Trophoblast cell (in vitro differentiated cells and primary cell): ENCODE data around the gene NIPA2.
A peak's percentile ranks its signal among the peaks of the same experiment; 100 is the strongest.

Source experiments
- DNase-seq, 2 donors: peaks; one replicate each; pipeline ENCODE4 v3.0.0-alpha.2; 2016
- H2AFZ ChIP-seq: 2 replicates; pipeline ENCODE4 v1.6.1; 2013; ENCODE audit warnings: low read length, moderate library complexity, mild to moderate bottlenecking; ENCODE audit not compliant: insufficient read depth, poor library complexity
- H2AK5ac ChIP-seq: 2 replicates; pipeline ENCODE4 v1.6.1; 2013; ENCODE audit warnings: mild to moderate bottlenecking, low read length
- H2BK120ac ChIP-seq: 2 replicates; pipeline ENCODE4 v1.6.1; 2013; ENCODE audit warnings: low read length, mild to moderate bottlenecking, moderate library complexity; ENCODE audit not compliant: insufficient read depth, poor library complexity
- H2BK12ac ChIP-seq: 2 replicates; pipeline ENCODE4 v1.6.1; 2013; ENCODE audit warnings: mild to moderate bottlenecking, low read length, moderate library complexity
- H2BK5ac ChIP-seq: 2 replicates; pipeline ENCODE4 v1.6.1; 2013; ENCODE audit warnings: low read length, low read depth, moderate library complexity, mild to moderate bottlenecking; ENCODE audit not compliant: poor library complexity
- H3K14ac ChIP-seq: 2 replicates; pipeline ENCODE4 v1.6.1; 2013; ENCODE audit warnings: mild to moderate bottlenecking, low read length
- H3K18ac ChIP-seq: 2 replicates; pipeline ENCODE4 v1.6.1; 2013; ENCODE audit warnings: mild to moderate bottlenecking, low read length
- H3K23ac ChIP-seq: 2 replicates; pipeline ENCODE4 v1.6.1; 2013; ENCODE audit warnings: low read length
- H3K27ac ChIP-seq: 2 replicates; pipeline ENCODE4 v1.5.1; 2013; ENCODE audit warnings: low read depth, mild to moderate bottlenecking, inconsistent platforms, low read length, moderate library complexity
- H3K27me3 ChIP-seq: 2 replicates; pipeline ENCODE4 v1.6.1; 2013; ENCODE audit warnings: inconsistent platforms, mild to moderate bottlenecking, low read length, moderate library complexity; ENCODE audit not compliant: insufficient read depth
- H3K36me3 ChIP-seq, 2 experiments: 1 replicate in 1 of 2; 2 replicates in 1 of 2; pipeline ENCODE4 v1.6.1; 2013; ENCODE audit warnings: low read length in 2 of 2, mild to moderate bottlenecking in 2 of 2, moderate library complexity in 1 of 2; ENCODE audit not compliant: insufficient read depth in 2 of 2, control insufficient read depth in 1 of 2
- H3K4ac ChIP-seq: 2 replicates; pipeline ENCODE4 v1.6.1; 2013; ENCODE audit warnings: low read depth, mild to moderate bottlenecking, low read length, moderate library complexity
- H3K4me1 ChIP-seq, 2 experiments: 1 replicate in 1 of 2; 2 replicates in 1 of 2; pipeline ENCODE4 v1.6.1; 2013; ENCODE audit warnings: low read length in 2 of 2, mild to moderate bottlenecking in 2 of 2, moderate library complexity in 1 of 2; ENCODE audit not compliant: insufficient read depth in 2 of 2, control insufficient read depth in 1 of 2
- H3K4me2 ChIP-seq: 2 replicates; pipeline ENCODE4 v1.6.1; 2013; ENCODE audit warnings: inconsistent platforms, mild to moderate bottlenecking, low read length, moderate library complexity
- H3K4me3 ChIP-seq: 2 replicates; pipeline ENCODE4 v1.5.1; 2013; ENCODE audit warnings: mild to moderate bottlenecking, low read depth, low read length, inconsistent platforms
- H3K79me1 ChIP-seq: one replicate; pipeline ENCODE4 v1.6.1; 2013; ENCODE audit warnings: low read length
- H3K79me2 ChIP-seq: 2 replicates; pipeline ENCODE4 v1.6.1; 2013; ENCODE audit warnings: low read length, mild to moderate bottlenecking; ENCODE audit not compliant: control insufficient read depth, insufficient read depth, poor library complexity
- H3K9ac ChIP-seq: 2 replicates; pipeline ENCODE4 v1.6.1; 2013; ENCODE audit warnings: mild to moderate bottlenecking, low read length
- H3K9me3 ChIP-seq: 2 replicates; pipeline ENCODE4 v1.6.1; 2013; ENCODE audit warnings: low read depth, mild to moderate bottlenecking, control low read depth, inconsistent platforms, low read length; ENCODE audit not compliant: insufficient read depth
- H4K12ac ChIP-seq: 2 replicates; pipeline ENCODE4 v1.6.1; 2013; ENCODE audit warnings: low read depth, mild to moderate bottlenecking, low read length, moderate library complexity
- H4K8ac ChIP-seq: 2 replicates; pipeline ENCODE4 v1.6.1; 2013; ENCODE audit warnings: low read depth, mild to moderate bottlenecking, low read length, moderate library complexity
- H4K91ac ChIP-seq: one replicate; pipeline ENCODE4 v1.6.1; 2013; ENCODE audit warnings: low read depth, mild to moderate bottlenecking, low read length, moderate library complexity
- WGBS: extraction: QIAGEN DNeasy Blood & Tissue Kit; methylation state at CpG from one replicate; pipeline ENCODE4 v1.1.7; 2013; ENCODE audit warnings: missing lambda C conversion rate; ENCODE audit not compliant: insufficient read length, insufficient coverage; ENCODE audit errors: extremely low coverage; 5-methylcytosine and 5-hydroxymethylcytosine counted together

The NIPA2 gene

GRCh38 chr15:22883196-22883595, 44.7 kb downstream of the NIPA2 start:
- Histone ChIP-seq H2AFZ (no peak overlapping the region), H4K91ac (no peak overlapping the region), H4K8ac (no peak overlapping the region), H2BK12ac (no peak overlapping the region), H2AK5ac (no peak overlapping the region), H3K18ac (no peak overlapping the region), H3K36me3 (peaks cover 39 to 47% of the 10 kb centered on the region in 2 experiments), H3K4me2 (no peak overlapping the region), H3K9ac (no peak overlapping the region), H3K4me3 (no peak overlapping the region), H3K9me3 (peaks cover 2% of the 10 kb centered on the region), H3K79me2 (no peaks in the 10 kb centered on the region), H3K23ac (no peak overlapping the region), H3K4ac (no peak overlapping the region), H4K12ac (no peak overlapping the region), H2BK5ac (no peak overlapping the region), H3K27ac (no peak overlapping the region), H3K79me1 (no peaks in the 10 kb centered on the region), H3K4me1 (peaks cover 0 to 6% of the 10 kb centered on the region in 2 experiments), H3K27me3 (no peaks in the 10 kb centered on the region), H3K14ac (no peak overlapping the region), H2BK120ac (no peak overlapping the region)
- WGBS, result no CpG with 5 or more reads among the region's 13 CpGs
- DNase-seq, result no peak

DNA sequence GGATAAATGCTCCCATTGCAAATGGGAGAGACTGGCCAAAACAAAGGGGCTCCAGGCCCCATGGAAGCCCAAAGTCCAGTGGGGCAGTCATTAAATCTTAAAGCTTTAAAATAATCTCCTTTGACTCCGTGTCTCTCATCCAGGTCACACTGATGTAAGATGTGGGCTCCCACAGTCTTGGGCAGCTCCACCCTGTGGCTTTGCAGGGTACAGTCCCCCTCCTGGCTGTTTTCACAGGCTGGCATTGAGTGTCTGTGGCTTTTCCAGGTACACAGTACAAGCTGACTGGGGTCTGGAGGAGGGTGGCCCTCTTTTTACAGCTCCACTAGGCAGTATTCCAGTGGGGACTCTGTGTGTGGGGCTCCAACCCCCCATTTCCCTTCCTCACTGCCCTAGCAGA, 45.9 kb downstream of the NIPA2 start:
- Histone ChIP-seq H3K79me2 (no peaks in the 10 kb centered on the region), H3K9me3 (peaks cover 2% of the 10 kb centered on the region), H2BK120ac (no peak overlapping the region), H3K4me3 (no peak overlapping the region), H3K4me1 (peaks cover 0 to 6% of the 10 kb centered on the region in 2 experiments), H3K23ac (no peak overlapping the region), H3K36me3 (peaks cover 37 to 46% of the 10 kb centered on the region in 2 experiments), H2BK12ac (no peak overlapping the region), H3K27ac (no peak overlapping the region), H3K14ac (no peak overlapping the region), H3K27me3 (no peaks in the 10 kb centered on the region), H2BK5ac (no peak overlapping the region), H3K4me2 (no peak overlapping the region), H2AK5ac (no peak overlapping the region), H3K79me1 (no peaks in the 10 kb centered on the region), H3K9ac (no peak overlapping the region), H4K12ac (no peak overlapping the region), H2AFZ (no peak overlapping the region), H3K18ac (no peak overlapping the region), H3K4ac (no peak overlapping the region), H4K8ac (no peak overlapping the region), H4K91ac (no peak overlapping the region)
- DNase-seq, result no peak
- no CpG with 5 or more reads among the region's 1 CpG for WGBS

GRCh38 chr15:22885120-22885519, 46.7 kb downstream of the NIPA2 start:
- Histone ChIP-seq H4K8ac (no peak overlapping the region), H3K4me2 (no peak overlapping the region), H3K23ac (no peak overlapping the region), H3K27me3 (no peaks in the 10 kb centered on the region), H3K4me1 (peaks cover 0 to 6% of the 10 kb centered on the region in 2 experiments), H3K36me3 (peaks cover 35 to 44% of the 10 kb centered on the region in 2 experiments), H3K27ac (no peak overlapping the region), H3K14ac (no peak overlapping the region), H4K91ac (no peak overlapping the region), H2AK5ac (no peak overlapping the region), H3K18ac (no peak overlapping the region), H3K4me3 (no peak overlapping the region), H3K79me2 (no peaks in the 10 kb centered on the region), H4K12ac (no peak overlapping the region), H3K9me3 (peaks cover 2% of the 10 kb centered on the region), H2BK12ac (no peak overlapping the region), H3K4ac (no peak overlapping the region), H3K79me1 (no peaks in the 10 kb centered on the region), H3K9ac (no peak overlapping the region), H2BK120ac (no peak overlapping the region), H2AFZ (no peak overlapping the region), H2BK5ac (no peak overlapping the region)
- no peak for DNase-seq
- no CpG with 5 or more reads among the region's 6 CpGs for WGBS

- Histone ChIP-seq H3K4me1 (peaks cover 3 to 6% of the 10 kb centered on the region in 2 experiments), H3K79me1 (no peaks in the 10 kb centered on the region), H3K18ac (no peak overlapping the region), H3K27ac (no peak overlapping the region), H2AFZ (no peak overlapping the region), H3K9me3 (peaks cover 2% of the 10 kb centered on the region), H4K91ac (no peak overlapping the region), H4K8ac (no peak overlapping the region), H2AK5ac (no peak overlapping the region), H3K14ac (no peak overlapping the region), H3K4me2 (no peak overlapping the region), H3K4me3 (no peak overlapping the region), H3K36me3 (peaks cover 30 to 35% of the 10 kb centered on the region in 2 experiments), H2BK5ac (no peak overlapping the region), H3K4ac (no peak overlapping the region), H3K79me2 (no peaks in the 10 kb centered on the region), H2BK120ac (no peak overlapping the region), H3K27me3 (no peaks in the 10 kb centered on the region), H2BK12ac (no peak overlapping the region), H3K23ac (no peak overlapping the region), H3K9ac (no peak overlapping the region), H4K12ac (no peak overlapping the region)
- WGBS, result no CpG with 5 or more reads among the region's 14 CpGs
- peak in 1 of 2 donors; percentile 12 for DNase-seq
Observed at GRCh38 chr15:22887157-22887951, 48.9 kb downstream of the NIPA2 start.
